ENCODE measurements around the gene PNPLA3.

The PNPLA3 gene

GRCh38 chr22:43957871-43958270 lies 34.3 kb downstream of the PNPLA3 start:
- FAIRE-seq (no peak), DNase-seq (ENCODE audit: low spot score) (no peak)

- FAIRE-seq = no peak
- no peak for DNase-seq (ENCODE audit: low spot score)
These were observed 40.8 kb downstream of the PNPLA3 start for GRCh38 chr22:43964314-43964857.

- DNase-seq (ENCODE audit: low spot score) (no peak), FAIRE-seq (no peak)
These were observed 43.5 kb downstream of the PNPLA3 start for GRCh38 chr22:43967069-43967468.

- FAIRE-seq (no peak), DNase-seq (ENCODE audit: low spot score) (no peak)
These were observed 45.0 kb downstream of the PNPLA3 start for GRCh38 chr22:43968614-43969013.

GRCh38 chr22:43969021-43969878 lies 45.6 kb downstream of the PNPLA3 start:
- no peak for FAIRE-seq
- DNase-seq (ENCODE audit: low spot score) = no peak

GRCh38 chr22:43969989-43970755 lies 46.6 kb downstream of the PNPLA3 start:
- DNase-seq (ENCODE audit: low spot score) (no peak), FAIRE-seq (no peak)

- DNase-seq (ENCODE audit: low spot score) (no peak), FAIRE-seq (no peak)
These were observed 47.5 kb downstream of the PNPLA3 start for GRCh38 chr22:43971112-43971511.

- DNase-seq (ENCODE audit: low spot score) = no peak
- FAIRE-seq = no peak
These were observed 49.4 kb downstream of the PNPLA3 start for GRCh38 chr22:43972931-43973462.

GRCh38 chr22:43974028-43974545 lies 50.5 kb downstream of the PNPLA3 start:
- FAIRE-seq (no peak), DNase-seq (ENCODE audit: low spot score) (no peak)

- DNase-seq (ENCODE audit: low spot score) (no peak), FAIRE-seq (no peak)
These were observed 51.4 kb downstream of the PNPLA3 start for GRCh38 chr22:43975041-43975440.

- FAIRE-seq = no peak
- DNase-seq (ENCODE audit: low spot score) = no peak
These were observed 53.5 kb downstream of the PNPLA3 start for GRCh38 chr22:43976861-43977795.

- FAIRE-seq (no peak), DNase-seq (ENCODE audit: low spot score) (no peak)
These were observed 55.0 kb downstream of the PNPLA3 start for GRCh38 chr22:43978558-43978957.

- no peak for FAIRE-seq
- no peak for DNase-seq (ENCODE audit: low spot score)
These were observed 57.0 kb downstream of the PNPLA3 start for GRCh38 chr22:43980579-43980978.

- DNase-seq (ENCODE audit: low spot score) = no peak
- no peak for FAIRE-seq
These were observed 57.4 kb downstream of the PNPLA3 start for GRCh38 chr22:43980996-43981395.

- FAIRE-seq = no peak
- no peak for DNase-seq (ENCODE audit: low spot score)
These were observed 60.2 kb downstream of the PNPLA3 start for GRCh38 chr22:43983808-43984207.

GRCh38 chr22:43985532-43985931 lies 61.9 kb downstream of the PNPLA3 start:
- DNase-seq (ENCODE audit: low spot score) = no peak
- no peak for FAIRE-seq

GRCh38 chr22:43988116-43988820 lies 64.7 kb downstream of the PNPLA3 start:
- DNase-seq (ENCODE audit: low spot score) = no peak

GRCh38 chr22:43988960-43989359 lies 65.4 kb downstream of the PNPLA3 start:
- FAIRE-seq (no peak), DNase-seq (ENCODE audit: low spot score) (no peak)

More at GRCh38 chr22:43988116-43988820, 64.7 kb downstream of the PNPLA3 start:
- no peak for FAIRE-seq

GRCh38 chr22:43990044-43990443 lies 66.4 kb downstream of the PNPLA3 start:
- DNase-seq (ENCODE audit: low spot score) = no peak
- no peak for FAIRE-seq

Measured in RCC 7860 (cell line).